Measurements from ENCODE around the gene MIPEP.
A peak's percentile ranks its signal among the peaks of the same experiment; 100 is the strongest.

DNA sequence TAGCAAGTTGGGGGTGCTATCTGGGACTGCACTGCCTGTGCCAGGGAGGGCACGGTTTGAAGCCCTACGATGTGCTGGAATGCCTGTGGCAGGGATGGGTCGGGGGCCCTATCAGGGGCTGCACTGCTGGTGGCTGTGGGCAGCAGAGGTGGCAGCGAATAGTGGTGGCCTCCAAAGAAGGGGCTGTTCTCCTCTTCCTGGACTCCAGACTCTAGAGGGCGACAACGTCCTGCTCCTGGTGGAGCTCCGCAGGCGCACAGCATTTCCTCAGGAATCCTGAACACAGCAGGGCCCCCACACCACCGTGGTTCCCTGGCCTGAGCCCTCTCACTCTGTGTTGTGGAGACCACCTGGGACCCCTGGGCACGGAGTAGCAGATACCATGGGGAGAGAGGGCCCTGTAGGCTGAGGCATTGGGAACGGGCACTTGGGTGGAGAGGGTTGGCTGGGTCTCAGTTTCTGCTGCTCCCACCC is 173.4 kb downstream of the MIPEP start:
- peak in 1 of 2 donors; percentile 13 for TF ChIP-seq CTCF (conservative IDR thresholded peaks at IDR 0.05 in 1 of 2, IDR thresholded peaks at IDR 0.05 in 1 of 2; ENCODE audit: low read depth in 1 of 2, low read length in 2 of 2)
- no peak for TF ChIP-seq EZH2 (IDR thresholded peaks at IDR 0.05; ENCODE audit: low read length, missing control alignments)
